Activated B cell treated with CpG ODN at 0.5 μM for 24 hours (primary cell): ENCODE data around the gene MRO. TPM values are rescaled to one million over a fixed set of nuclear protein-coding genes. Genes with fewer than 3 reads are reported as not detected.

Source experiments
- ATAC-seq: fragments of 200-7000 bp; cut with Tn5 transposase; one replicate; pipeline ENCODE4 v1.10.0; 2021; ENCODE audit warnings: low read depth, mild to moderate bottlenecking, moderate library complexity
- CTCF ChIA-PET: fragments of 350-600 bp; sonication (Branson Sonifier 250); formaldehyde crosslinking; loops from one replicate; lab custom pipeline; 2021; ENCODE audit warnings: antibody characterized with exemption; lab: Charles Lee
- POLR2A ChIA-PET: fragments of 350-600 bp; sonication (Branson Sonifier 250); formaldehyde crosslinking; loops from one replicate; lab custom pipeline; 2021; ENCODE audit warnings: antibody characterized with exemption; lab: Charles Lee
- DNase-seq: peaks from one replicate; pipeline ENCODE4 v3.0.0; 2022
- H3K27ac Mint-ChIP-seq: one replicate; pipeline ENCODE4 v1.8.0; 2020; ENCODE audit warnings: mixed read lengths
- H3K27me3 Mint-ChIP-seq: one replicate; pipeline ENCODE4 v1.8.0; 2021; ENCODE audit warnings: mixed read lengths
- H3K36me3 Mint-ChIP-seq: one replicate; pipeline ENCODE4 v1.8.0; 2021; ENCODE audit warnings: low read depth, mixed read lengths
- H3K4me1 Mint-ChIP-seq: one replicate; pipeline ENCODE4 v1.8.0; 2021; ENCODE audit warnings: mixed read lengths
- H3K4me3 Mint-ChIP-seq: one replicate; pipeline ENCODE4 v1.8.0; 2020; ENCODE audit warnings: mild to moderate bottlenecking, mixed read lengths
- H3K9me3 Mint-ChIP-seq: one replicate; pipeline ENCODE4 v1.8.0; 2020; ENCODE audit warnings: mixed read lengths
- intact Hi-C: fragments of 100-400 bp; cut with micrococcal nuclease; formaldehyde crosslinking; loops from one replicate; pipeline ENCODE4 v1.15.1; 2024
- total RNA-seq: library from RNA; stranded (reverse); gene quantifications from 2 replicates; pipeline ENCODE4 v1.2.3, GENCODE V29; 2022
- TF ChIP-seq, protein P1 (sequence below): fragments of 200-600 bp; IDR thresholded peaks from one replicate; pipeline ENCODE4 v1.8.0; 2022; ENCODE audit warnings: antibody characterized with exemption, mild to moderate bottlenecking

The MRO gene
- total RNA-seq, 1 donor from 2014 or later: not detected

GRCh38 chr18:50803592-50803991 lies 16.2 kb downstream of the MRO start:
- CTCF ChIA-PET: no interaction called here
- no peaks in the 10 kb centered on the region for H3K9me3 Mint-ChIP-seq
- intact Hi-C loops: no loop called here
- peaks cover 30% of the 10 kb centered on the region for H3K4me1 Mint-ChIP-seq
- H3K36me3 Mint-ChIP-seq: no peaks in the 10 kb centered on the region
- ATAC-seq: no peak
- H3K4me3 Mint-ChIP-seq: no peak overlapping the region
- POLR2A ChIA-PET: no interaction called here
- TF ChIP-seq, protein P1, sequence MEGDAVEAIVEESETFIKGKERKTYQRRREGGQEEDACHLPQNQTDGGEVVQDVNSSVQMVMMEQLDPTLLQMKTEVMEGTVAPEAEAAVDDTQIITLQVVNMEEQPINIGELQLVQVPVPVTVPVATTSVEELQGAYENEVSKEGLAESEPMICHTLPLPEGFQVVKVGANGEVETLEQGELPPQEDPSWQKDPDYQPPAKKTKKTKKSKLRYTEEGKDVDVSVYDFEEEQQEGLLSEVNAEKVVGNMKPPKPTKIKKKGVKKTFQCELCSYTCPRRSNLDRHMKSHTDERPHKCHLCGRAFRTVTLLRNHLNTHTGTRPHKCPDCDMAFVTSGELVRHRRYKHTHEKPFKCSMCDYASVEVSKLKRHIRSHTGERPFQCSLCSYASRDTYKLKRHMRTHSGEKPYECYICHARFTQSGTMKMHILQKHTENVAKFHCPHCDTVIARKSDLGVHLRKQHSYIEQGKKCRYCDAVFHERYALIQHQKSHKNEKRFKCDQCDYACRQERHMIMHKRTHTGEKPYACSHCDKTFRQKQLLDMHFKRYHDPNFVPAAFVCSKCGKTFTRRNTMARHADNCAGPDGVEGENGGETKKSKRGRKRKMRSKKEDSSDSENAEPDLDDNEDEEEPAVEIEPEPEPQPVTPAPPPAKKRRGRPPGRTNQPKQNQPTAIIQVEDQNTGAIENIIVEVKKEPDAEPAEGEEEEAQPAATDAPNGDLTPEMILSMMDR: no peak
- H3K27me3 Mint-ChIP-seq: peaks cover 4% of the 10 kb centered on the region
- DNase-seq: no peak
- H3K27ac Mint-ChIP-seq: no peak overlapping the region

DNA sequence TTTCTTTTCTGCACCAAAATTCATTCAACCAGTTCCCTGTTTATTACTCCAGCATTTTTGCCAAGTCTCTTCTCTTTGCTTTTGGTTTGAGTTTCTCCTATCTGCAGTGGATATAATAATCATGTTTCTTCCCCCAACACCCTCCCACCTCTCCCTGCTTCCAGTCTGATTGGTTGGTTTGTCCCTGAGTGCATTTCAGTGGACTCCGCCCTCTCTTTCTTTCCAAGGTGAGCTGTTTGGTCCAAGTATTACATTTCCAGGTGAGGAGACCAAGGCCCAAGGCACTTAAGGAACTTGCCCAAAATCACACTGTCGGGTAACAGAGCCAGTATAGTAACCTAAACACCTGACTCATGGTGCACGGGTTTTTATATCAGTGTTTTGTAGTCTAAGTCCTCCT lies 17.7 kb downstream of the MRO start:
- Mint-ChIP-seq H3K4me1 (peaks cover 16% of the 10 kb centered on the region), H3K9me3 (no peaks in the 10 kb centered on the region), H3K4me3 (no peak overlapping the region), H3K27me3 (peaks cover 8% of the 10 kb centered on the region), H3K36me3 (no peaks in the 10 kb centered on the region), H3K27ac (no peak overlapping the region)
- DNase-seq (no peak), ATAC-seq (no peak)
- POLR2A ChIA-PET: no interaction called here
- CTCF ChIA-PET: no interaction called here
- TF ChIP-seq, protein P1: no peak
- intact Hi-C loops: no loop called here

- CTCF ChIA-PET: no interaction called here
- no peak for DNase-seq
- intact Hi-C loops: no loop called here
- no peak for ATAC-seq
- peaks cover 25% of the 10 kb centered on the region for H3K27me3 Mint-ChIP-seq
- H3K36me3 Mint-ChIP-seq: no peaks in the 10 kb centered on the region
- no peak overlapping the region for H3K27ac Mint-ChIP-seq
- POLR2A ChIA-PET: no interaction called here
- TF ChIP-seq, protein P1: no peak
- no peaks in the 10 kb centered on the region for H3K9me3 Mint-ChIP-seq
- H3K4me1 Mint-ChIP-seq: no peaks in the 10 kb centered on the region
- H3K4me3 Mint-ChIP-seq: no peak overlapping the region
These were observed 22.7 kb downstream of the MRO start for GRCh38 chr18:50797142-50797541.

DNA sequence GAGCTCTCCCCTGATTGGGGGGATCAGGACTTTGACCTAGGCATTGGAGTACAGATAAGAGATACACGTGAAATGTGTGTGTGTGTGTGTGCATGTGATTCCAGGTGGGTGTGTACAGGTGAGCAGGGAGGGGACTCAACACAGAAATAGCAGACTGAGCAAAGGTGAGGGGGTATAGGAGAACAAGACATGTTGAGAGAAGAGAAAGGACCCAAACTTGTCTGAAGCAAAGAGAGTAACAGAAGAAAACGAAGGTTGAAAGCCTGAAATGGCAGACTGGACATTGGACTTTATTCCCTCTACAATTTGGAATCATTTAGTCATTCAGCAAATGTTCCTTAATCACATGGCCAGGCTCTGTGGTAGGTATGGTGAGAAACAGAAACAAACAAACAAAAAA lies 23.3 kb downstream of the MRO start:
- CTCF ChIA-PET: no interaction called here
- no peaks in the 10 kb centered on the region for H3K9me3 Mint-ChIP-seq
- no peak overlapping the region for H3K27ac Mint-ChIP-seq
- intact Hi-C loops: no loop called here
- no peaks in the 10 kb centered on the region for H3K36me3 Mint-ChIP-seq
- no peak for ATAC-seq
- no peak overlapping the region for H3K4me3 Mint-ChIP-seq
- POLR2A ChIA-PET: no interaction called here
- no peak for DNase-seq
- no peaks in the 10 kb centered on the region for H3K4me1 Mint-ChIP-seq
- TF ChIP-seq, protein P1: no peak
- peaks cover 25% of the 10 kb centered on the region for H3K27me3 Mint-ChIP-seq

- no peak for ATAC-seq
- no peak overlapping the region for H3K27ac Mint-ChIP-seq
These were observed 25.9 kb downstream of the MRO start for GRCh38 chr18:50793641-50794565.

More at GRCh38 chr18:50793641-50794565, 25.9 kb downstream of the MRO start:
- H3K4me3 Mint-ChIP-seq: no peak overlapping the region
- ChIA-PET POLR2A (no interaction called here), CTCF (interaction anchor here (1.0 kb wide), 1 partner anchor 12 kb away, joined by 3 read pairs; no protein-coding TSS in a partner anchor)
- no peaks in the 10 kb centered on the region for H3K4me1 Mint-ChIP-seq
- TF ChIP-seq, protein P1: no peak
- no peaks in the 10 kb centered on the region for H3K36me3 Mint-ChIP-seq
- no peak for DNase-seq
- intact Hi-C loops: no loop called here
- H3K27me3 Mint-ChIP-seq: peaks cover 21% of the 10 kb centered on the region
- H3K9me3 Mint-ChIP-seq: no peaks in the 10 kb centered on the region
